HL-60 (cell line): ENCODE measurements around the gene LRIT1.
A peak's percentile ranks its signal among the peaks of the same experiment; 100 is the strongest.

Experiments
- DNase-seq, 2 experiments: peaks; one replicate each; pipeline ENCODE4 v3.0.0-alpha.2; 2010 to 2020; ENCODE audit warnings: low read depth in 1 of 2, low spot score in 1 of 2
- H3K27ac ChIP-seq: fragments of 250-450 bp; sonication (Bioruptor Pico); replicated peaks from 2 replicates; pipeline ENCODE4 v1.5.1; 2020; ENCODE audit warnings: mild to moderate bottlenecking, moderate library complexity
- H3K27me3 ChIP-seq: fragments of 250-450 bp; sonication (Bioruptor Pico); 2 replicates; pipeline ENCODE4 v1.5.1; 2021; ENCODE audit warnings: mild to moderate bottlenecking, moderate library complexity; ENCODE audit not compliant: insufficient read depth, poor library complexity, severe bottlenecking
- H3K4me3 ChIP-seq: replicated peaks from 2 replicates; pipeline ENCODE4 v1.5.1; 2011; ENCODE audit warnings: mild to moderate bottlenecking, control low read depth, low read length; ENCODE audit not compliant: insufficient read depth
- GABPA ChIP-seq: IDR thresholded peaks from 2 replicates; pipeline ENCODE4 v1.6.1; 2012; ENCODE audit warnings: low read depth
- POLR2AphosphoS5 ChIP-seq: IDR thresholded peaks from 2 replicates; pipeline ENCODE4 v1.6.1; 2012; ENCODE audit warnings: low read depth
- REST ChIP-seq: IDR thresholded peaks from 2 replicates; pipeline ENCODE4 v1.6.1; 2012; ENCODE audit warnings: low read depth; ENCODE audit not compliant: insufficient replicate concordance
- SPI1 ChIP-seq: IDR thresholded peaks from 2 replicates; pipeline ENCODE4 v1.6.1; 2012; ENCODE audit warnings: low read depth, mild to moderate bottlenecking, borderline replicate concordance
- TF ChIP-seq, protein P1 (sequence below): IDR thresholded peaks from one replicate; pipeline ENCODE4 v1.5.1; 2011; ENCODE audit warnings: low read length, control low read depth, inconsistent platforms; ENCODE audit not compliant: insufficient read depth

The LRIT1 gene

GRCh38 chr10:84204122-84204521 lies 37.2 kb downstream of the LRIT1 start:
- peak in 1 of 2 experiments; percentile 10 for DNase-seq
- no peaks in the 10 kb centered on the region for H3K27me3 ChIP-seq
- no peak overlapping the region for H3K27ac ChIP-seq
- H3K4me3 ChIP-seq, result no peak overlapping the region
- TF ChIP-seq GABPA (no peak), SPI1 (no peak), POLR2AphosphoS5 (no peak)
- TF ChIP-seq, protein P1, sequence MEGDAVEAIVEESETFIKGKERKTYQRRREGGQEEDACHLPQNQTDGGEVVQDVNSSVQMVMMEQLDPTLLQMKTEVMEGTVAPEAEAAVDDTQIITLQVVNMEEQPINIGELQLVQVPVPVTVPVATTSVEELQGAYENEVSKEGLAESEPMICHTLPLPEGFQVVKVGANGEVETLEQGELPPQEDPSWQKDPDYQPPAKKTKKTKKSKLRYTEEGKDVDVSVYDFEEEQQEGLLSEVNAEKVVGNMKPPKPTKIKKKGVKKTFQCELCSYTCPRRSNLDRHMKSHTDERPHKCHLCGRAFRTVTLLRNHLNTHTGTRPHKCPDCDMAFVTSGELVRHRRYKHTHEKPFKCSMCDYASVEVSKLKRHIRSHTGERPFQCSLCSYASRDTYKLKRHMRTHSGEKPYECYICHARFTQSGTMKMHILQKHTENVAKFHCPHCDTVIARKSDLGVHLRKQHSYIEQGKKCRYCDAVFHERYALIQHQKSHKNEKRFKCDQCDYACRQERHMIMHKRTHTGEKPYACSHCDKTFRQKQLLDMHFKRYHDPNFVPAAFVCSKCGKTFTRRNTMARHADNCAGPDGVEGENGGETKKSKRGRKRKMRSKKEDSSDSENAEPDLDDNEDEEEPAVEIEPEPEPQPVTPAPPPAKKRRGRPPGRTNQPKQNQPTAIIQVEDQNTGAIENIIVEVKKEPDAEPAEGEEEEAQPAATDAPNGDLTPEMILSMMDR, result peak; percentile 41

GRCh38 chr10:84202349-84202748 lies 39.0 kb downstream of the LRIT1 start:
- TF ChIP-seq SPI1 (no peak), GABPA (no peak), POLR2AphosphoS5 (no peak), REST (no peak)
- TF ChIP-seq, protein P1, result no peak
- no peak for DNase-seq
- Histone ChIP-seq H3K27me3 (peaks cover 4% of the 10 kb centered on the region), H3K4me3 (no peak overlapping the region), H3K27ac (no peak overlapping the region)

GRCh38 chr10:84201682-84202081 lies 39.7 kb downstream of the LRIT1 start:
- no peak overlapping the region for H3K27ac ChIP-seq
- no peak overlapping the region for H3K4me3 ChIP-seq
- peaks cover 4% of the 10 kb centered on the region for H3K27me3 ChIP-seq
- DNase-seq, result no peak
- TF ChIP-seq REST (no peak), POLR2AphosphoS5 (no peak), SPI1 (no peak), GABPA (no peak)
- TF ChIP-seq, protein P1, result no peak

DNA sequence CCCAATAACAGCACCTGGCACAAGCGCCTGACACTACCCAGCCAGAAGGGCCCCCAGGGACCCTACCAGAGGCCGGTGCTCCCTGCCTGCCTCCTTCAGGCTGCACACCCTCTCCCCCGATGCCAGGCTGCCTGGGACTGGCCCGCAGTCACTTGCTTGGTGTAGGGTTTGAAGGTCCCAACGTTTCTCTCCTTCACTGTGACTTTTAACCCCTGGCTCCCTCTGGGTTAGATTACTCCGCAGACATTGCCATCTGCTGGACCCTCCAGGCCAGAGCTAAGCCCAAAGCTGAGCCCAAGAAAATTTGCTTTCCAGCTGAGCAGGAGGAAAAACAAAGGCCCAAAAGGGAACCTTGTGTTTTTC lies 40.1 kb downstream of the LRIT1 start:
- TF ChIP-seq GABPA, result no peak
- no peak for TF ChIP-seq REST
- TF ChIP-seq, protein P1, result no peak
- TF ChIP-seq POLR2AphosphoS5, result no peak
- no peak for TF ChIP-seq SPI1
- peaks cover 6% of the 10 kb centered on the region for H3K27me3 ChIP-seq
- no peak overlapping the region for H3K27ac ChIP-seq
- no peak overlapping the region for H3K4me3 ChIP-seq
- DNase-seq, result no peak
